Right lobe of liver (tissue), 4 donors: Measurements from ENCODE around the gene MRPL53.

ENCODE experiments used
- CTCF ChIP-seq, 4 donors: fragments of 200-600 bp in 3 of 4; fragments of 450-650 bp in 1 of 4; IDR thresholded peaks; one replicate each; pipeline versions ENCODE4 v1.5.1 to v1.8.0; 2016 to 2022; ENCODE audit warnings: antibody characterized with exemption in 4 of 4, mild to moderate bottlenecking in 2 of 4
- POLR2A ChIP-seq: fragments of 450-650 bp; IDR thresholded peaks from one replicate; pipeline ENCODE4 v1.6.1; 2017; ENCODE audit warnings: antibody characterized with exemption, mild to moderate bottlenecking
- donor health status: DM: no; HTN: no; CAD: no.
- donor health status: DM: no; HTN: no; CAD: no.
- donor health status: DM: no; HTN: yes; CAD: no.

- TF ChIP-seq CTCF (IDR thresholded peaks at IDR 0.05) (no peak), POLR2A (no peak)
These were observed 34.2 kb downstream of the MRPL53 start for GRCh38 chr2:74438248-74438647.
